Progenitor cell of endocrine pancreas (in vitro differentiated cells): ENCODE measurements around the gene SPDYE4. TPM values are rescaled to one million over a fixed set of nuclear protein-coding genes. Genes with fewer than 3 reads are reported as not detected.

ENCODE experiments used
- DNase-seq: peaks from one replicate; pipeline ENCODE4 v3.0.0; 2021; ENCODE audit warnings: low spot score; ENCODE audit not compliant: unreplicated experiment
- H3K27ac Mint-ChIP-seq: 2 replicates; pipeline ENCODE4 v1.8.0; 2021; ENCODE audit warnings: mild to moderate bottlenecking, moderate library complexity, mixed read lengths
- H3K27me3 Mint-ChIP-seq: 2 replicates; pipeline ENCODE4 v1.8.0; 2021; ENCODE audit warnings: mixed read lengths
- H3K36me3 Mint-ChIP-seq: 2 replicates; pipeline ENCODE4 v1.8.0; 2022; ENCODE audit warnings: mixed read lengths; ENCODE audit not compliant: insufficient read depth
- H3K4me1 Mint-ChIP-seq: 2 replicates; pipeline ENCODE4 v1.8.0; 2021; ENCODE audit warnings: low read depth, mixed read lengths
- H3K4me3 Mint-ChIP-seq: 2 replicates; pipeline ENCODE4 v1.8.0; 2021; ENCODE audit warnings: low read depth, mild to moderate bottlenecking, moderate library complexity, mixed read lengths
- H3K9me3 Mint-ChIP-seq: 2 replicates; pipeline ENCODE4 v1.8.0; 2021; ENCODE audit warnings: low read depth, mixed read lengths
- total RNA-seq: library from RNA; stranded (reverse); gene quantifications from 2 replicates; pipeline ENCODE4 v1.2.1, GENCODE V29; 2021
- TF ChIP-seq, protein P1 (sequence below): fragments of 200-600 bp; sonication (generic); IDR thresholded peaks from one replicate; pipeline ENCODE4 v1.5.0; 2021; ENCODE audit warnings: antibody characterized with exemption, mild to moderate bottlenecking; ENCODE audit not compliant: unreplicated experiment

Gene SPDYE4
- total RNA-seq, 1 donor from 2014 or later: not detected

GRCh38 chr17:8791248-8791909 lies 33.0 kb upstream of the SPDYE4 start:
- Mint-ChIP-seq H3K27ac (no peak overlapping the region), H3K4me1 (peaks cover 54% of the 10 kb centered on the region), H3K27me3 (peaks cover 4% of the 10 kb centered on the region), H3K9me3 (peaks cover 6% of the 10 kb centered on the region), H3K36me3 (peaks cover 10% of the 10 kb centered on the region), H3K4me3 (no peak overlapping the region)
- DNase-seq: no peak
- TF ChIP-seq, protein P1, sequence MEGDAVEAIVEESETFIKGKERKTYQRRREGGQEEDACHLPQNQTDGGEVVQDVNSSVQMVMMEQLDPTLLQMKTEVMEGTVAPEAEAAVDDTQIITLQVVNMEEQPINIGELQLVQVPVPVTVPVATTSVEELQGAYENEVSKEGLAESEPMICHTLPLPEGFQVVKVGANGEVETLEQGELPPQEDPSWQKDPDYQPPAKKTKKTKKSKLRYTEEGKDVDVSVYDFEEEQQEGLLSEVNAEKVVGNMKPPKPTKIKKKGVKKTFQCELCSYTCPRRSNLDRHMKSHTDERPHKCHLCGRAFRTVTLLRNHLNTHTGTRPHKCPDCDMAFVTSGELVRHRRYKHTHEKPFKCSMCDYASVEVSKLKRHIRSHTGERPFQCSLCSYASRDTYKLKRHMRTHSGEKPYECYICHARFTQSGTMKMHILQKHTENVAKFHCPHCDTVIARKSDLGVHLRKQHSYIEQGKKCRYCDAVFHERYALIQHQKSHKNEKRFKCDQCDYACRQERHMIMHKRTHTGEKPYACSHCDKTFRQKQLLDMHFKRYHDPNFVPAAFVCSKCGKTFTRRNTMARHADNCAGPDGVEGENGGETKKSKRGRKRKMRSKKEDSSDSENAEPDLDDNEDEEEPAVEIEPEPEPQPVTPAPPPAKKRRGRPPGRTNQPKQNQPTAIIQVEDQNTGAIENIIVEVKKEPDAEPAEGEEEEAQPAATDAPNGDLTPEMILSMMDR: peak; percentile 51

DNA sequence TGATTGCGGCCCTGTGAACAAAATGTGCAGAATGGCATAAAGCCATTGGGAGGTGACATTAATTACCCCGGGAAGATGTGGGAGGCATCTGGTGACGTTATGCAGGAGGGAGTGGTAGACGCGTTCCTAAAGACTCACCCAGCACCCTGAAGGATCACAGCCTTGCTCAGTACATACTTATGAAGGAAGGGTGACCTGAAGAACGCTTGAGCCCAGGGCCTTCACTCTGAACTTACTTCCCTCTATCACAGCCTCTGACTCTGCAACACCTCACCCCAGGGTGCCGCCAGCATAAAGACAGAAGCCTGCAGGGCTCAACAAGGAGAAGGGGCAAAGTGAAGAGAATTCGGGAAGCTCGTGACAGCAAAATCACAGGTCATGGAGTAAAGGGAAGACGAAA lies 31.4 kb upstream of the SPDYE4 start:
- DNase-seq: no peak
- TF ChIP-seq, protein P1: no peak
- H3K27ac Mint-ChIP-seq: peak overlapping the region; percentile 71

DNA sequence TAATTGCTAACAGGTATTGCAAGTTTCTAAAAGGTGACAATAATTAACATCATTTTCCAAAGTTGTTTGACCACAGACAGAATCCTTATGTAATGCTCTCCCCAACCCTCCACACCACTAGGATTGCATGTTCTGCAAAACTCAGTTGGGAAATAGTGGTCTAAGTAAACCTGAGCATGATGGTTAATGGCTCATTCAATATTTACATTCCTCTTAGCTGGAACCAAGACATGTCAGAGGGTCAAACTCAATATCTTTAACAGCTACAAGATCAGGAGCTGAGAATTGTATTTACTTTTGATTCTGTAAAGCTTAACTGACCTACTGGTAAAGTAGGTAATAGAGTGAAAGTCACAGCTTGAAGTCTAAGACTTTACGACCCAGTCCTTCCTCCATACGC lies 30.7 kb upstream of the SPDYE4 start:
- H3K27ac Mint-ChIP-seq: peak overlapping the region; percentile 71
- H3K9me3 Mint-ChIP-seq: peaks cover 6% of the 10 kb centered on the region
- DNase-seq: no peak
- H3K4me3 Mint-ChIP-seq: peak overlapping the region; percentile 1
- H3K4me1 Mint-ChIP-seq: peaks cover 39% of the 10 kb centered on the region
- TF ChIP-seq, protein P1: no peak
- H3K36me3 Mint-ChIP-seq: peaks cover 10% of the 10 kb centered on the region
- peaks cover 9% of the 10 kb centered on the region for H3K27me3 Mint-ChIP-seq

More for the DNA sequence above, 31.4 kb upstream of the SPDYE4 start:
- Mint-ChIP-seq H3K9me3 (peaks cover 6% of the 10 kb centered on the region), H3K27me3 (peaks cover 7% of the 10 kb centered on the region), H3K4me3 (no peak overlapping the region), H3K4me1 (peaks cover 42% of the 10 kb centered on the region), H3K36me3 (peaks cover 10% of the 10 kb centered on the region)

DNA sequence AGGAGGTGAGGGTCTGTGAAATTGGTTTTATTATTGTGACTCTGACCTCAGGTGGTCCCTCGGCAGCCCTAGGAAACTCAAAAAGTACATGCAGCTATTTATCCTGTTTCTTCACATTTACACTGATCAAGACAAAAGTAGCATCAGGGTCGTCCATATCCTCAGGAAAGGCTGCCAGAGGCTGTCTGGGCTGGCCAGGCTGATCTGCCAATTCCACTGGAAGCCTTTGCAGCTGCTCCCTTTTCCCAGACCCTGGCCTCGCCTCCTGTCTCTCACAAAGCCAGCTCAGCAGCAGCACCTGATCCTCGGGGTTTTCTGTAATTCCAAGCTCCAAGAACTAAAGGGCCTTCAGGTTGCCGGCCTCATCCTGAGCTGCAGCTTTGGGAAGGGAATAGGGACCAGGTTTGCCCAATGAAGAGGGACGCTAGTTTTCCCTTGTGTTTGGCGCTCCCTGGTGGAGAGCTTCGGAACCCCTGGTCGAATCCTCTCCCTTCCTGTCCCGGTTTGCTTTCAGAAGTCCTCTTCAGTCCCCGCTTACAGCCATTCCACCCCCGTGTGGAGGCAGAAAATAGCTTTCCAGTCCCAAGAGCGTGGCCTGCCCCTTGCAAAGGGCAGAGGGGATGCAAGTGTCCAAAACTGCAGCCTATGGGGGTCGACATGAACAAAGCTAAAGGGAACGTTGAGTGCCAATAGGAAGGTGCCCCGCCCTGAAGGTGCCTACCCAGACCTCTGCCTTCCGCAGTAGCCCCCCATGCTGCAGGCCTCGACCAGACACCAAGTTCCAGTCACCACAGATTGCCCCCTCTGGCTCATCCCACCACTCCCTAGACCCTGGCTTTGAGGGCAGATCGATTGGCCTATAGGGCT lies 27.4 kb upstream of the SPDYE4 start:
- no peak overlapping the region for H3K4me3 Mint-ChIP-seq

DNA sequence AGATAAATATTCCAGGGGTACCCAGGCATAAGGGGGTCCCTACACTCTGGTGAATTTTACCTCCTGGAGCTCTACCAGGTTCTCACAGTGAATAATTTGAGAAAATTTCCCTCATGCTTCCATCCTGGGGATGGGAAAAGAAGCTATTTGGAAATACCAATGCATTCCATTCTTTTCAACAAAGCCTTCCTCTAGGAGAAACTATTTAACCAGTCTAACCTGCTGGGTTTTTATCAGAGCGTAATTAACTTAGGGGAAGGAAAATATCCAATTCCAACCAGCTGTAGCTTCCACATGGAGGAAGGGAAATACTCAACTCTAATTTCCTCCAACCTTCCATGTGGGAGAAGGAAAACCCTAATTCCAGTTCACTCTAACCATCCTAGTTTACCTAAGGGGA lies 23.8 kb upstream of the SPDYE4 start:
- H3K27ac Mint-ChIP-seq: no peak overlapping the region

More for the DNA sequence above, 27.4 kb upstream of the SPDYE4 start:
- Mint-ChIP-seq H3K36me3 (no peaks in the 10 kb centered on the region), H3K4me1 (peaks cover 35% of the 10 kb centered on the region), H3K9me3 (peaks cover 5% of the 10 kb centered on the region), H3K27me3 (peaks cover 9% of the 10 kb centered on the region), H3K27ac (peak overlapping the region; percentile 35)
- peak; percentile 75 for DNase-seq
- TF ChIP-seq, protein P1: peak; percentile 87

More for the DNA sequence above, 23.8 kb upstream of the SPDYE4 start:
- no peak for DNase-seq
- TF ChIP-seq, protein P1: no peak
- Mint-ChIP-seq H3K36me3 (no peaks in the 10 kb centered on the region), H3K4me3 (no peak overlapping the region), H3K27me3 (peaks cover 9% of the 10 kb centered on the region), H3K4me1 (peaks cover 4% of the 10 kb centered on the region), H3K9me3 (peaks cover 5% of the 10 kb centered on the region)
